ENCODE results near the gene TAGLN. TPM values are rescaled to one million over a fixed set of nuclear protein-coding genes. Genes with fewer than 3 reads are reported as not detected.

Gene TAGLN
- polyA plus RNA-seq, 1 of the 3 experiments (the other 2 are of a cell fraction) = 519 TPM

DNA sequence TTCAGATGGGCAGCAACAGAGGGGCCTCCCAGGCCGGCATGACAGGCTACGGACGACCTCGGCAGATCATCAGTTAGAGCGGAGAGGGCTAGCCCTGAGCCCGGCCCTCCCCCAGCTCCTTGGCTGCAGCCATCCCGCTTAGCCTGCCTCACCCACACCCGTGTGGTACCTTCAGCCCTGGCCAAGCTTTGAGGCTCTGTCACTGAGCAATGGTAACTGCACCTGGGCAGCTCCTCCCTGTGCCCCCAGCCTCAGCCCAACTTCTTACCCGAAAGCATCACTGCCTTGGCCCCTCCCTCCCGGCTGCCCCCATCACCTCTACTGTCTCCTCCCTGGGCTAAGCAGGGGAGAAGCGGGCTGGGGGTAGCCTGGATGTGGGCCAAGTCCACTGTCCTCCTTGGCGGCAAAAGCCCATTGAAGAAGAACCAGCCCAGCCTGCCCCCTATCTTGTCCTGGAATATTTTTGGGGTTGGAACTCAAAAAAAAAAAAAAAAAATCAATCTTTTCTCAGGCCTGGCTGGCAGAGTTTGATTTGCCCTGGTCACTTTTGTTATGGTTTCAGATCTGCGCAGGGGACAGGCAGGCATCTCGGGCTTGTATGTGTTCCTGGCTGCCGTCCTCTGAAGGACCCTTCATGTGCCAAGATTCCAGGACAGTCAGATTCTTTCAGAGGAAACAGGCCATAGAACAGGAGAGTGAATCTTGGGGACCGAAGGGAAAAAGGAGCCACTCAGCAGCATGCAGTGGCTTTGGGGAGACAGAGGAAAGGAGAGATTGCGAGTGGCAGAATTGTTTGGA lies 5.3 kb downstream of the TAGLN start:
- ChIA-PET POLR2A (interaction anchor here (0.6 kb wide), 1 partner anchor 66 kb away, joined by 3 read pairs; no protein-coding TSS in a partner anchor), CTCF (interaction anchor here (2.0 kb wide), 1 partner anchor 22 kb away, joined by 8 read pairs; no protein-coding TSS in a partner anchor)
- Histone ChIP-seq H3K27ac (ENCODE audit: low read depth in 2 of 2, low read length in 1 of 2) (no peak overlapping the region), H3K9ac (no peak overlapping the region), H3F3A (replicated peaks; ENCODE audit: insufficient read depth) (peaks cover 19% of the 10 kb centered on the region), H3K36me3 (replicated peaks in 1 of 2; ENCODE audit: control insufficient read depth in 1 of 2, insufficient read depth in 2 of 2, low read length in 1 of 2) (peaks cover 0 to 23% of the 10 kb centered on the region in 2 experiments), H3K4me3 (ENCODE audit: low read depth in 2 of 2, low read length in 1 of 2) (no peak overlapping the region), H3K79me2 (ENCODE audit: insufficient read depth) (peaks cover 45% of the 10 kb centered on the region), H3K9me2 (no peaks in the 10 kb centered on the region), H2AFZ (ENCODE audit: low read depth) (no peak overlapping the region), H4K20me1 (ENCODE audit: insufficient read depth) (peaks cover 26% of the 10 kb centered on the region; the same call in 1 of the 2 replicates), H3K27me3 (ENCODE audit: insufficient read depth) (no peaks in the 10 kb centered on the region), H3K9me3 (no peaks in the 10 kb centered on the region), H3K4me2 (no peak overlapping the region), H3K4me1 (ENCODE audit: control insufficient read depth in 1 of 2, insufficient read depth in 2 of 2, low read depth in 1 of 2, low read length in 1 of 2) (peaks cover 0 to 7% of the 10 kb centered on the region in 2 experiments; a peak in 2 of 4 replicates)
- DNase-seq = no peak
- 92% methylated on average over 9 of the region's 17 CpGs for WGBS (ENCODE audit: low lambda C conversion rate)
- TF ChIP-seq FOSL2 (IDR thresholded peaks at IDR 0.05; ENCODE audit: borderline replicate concordance, low read depth) = no peak
- TF ChIP-seq, protein P1, sequence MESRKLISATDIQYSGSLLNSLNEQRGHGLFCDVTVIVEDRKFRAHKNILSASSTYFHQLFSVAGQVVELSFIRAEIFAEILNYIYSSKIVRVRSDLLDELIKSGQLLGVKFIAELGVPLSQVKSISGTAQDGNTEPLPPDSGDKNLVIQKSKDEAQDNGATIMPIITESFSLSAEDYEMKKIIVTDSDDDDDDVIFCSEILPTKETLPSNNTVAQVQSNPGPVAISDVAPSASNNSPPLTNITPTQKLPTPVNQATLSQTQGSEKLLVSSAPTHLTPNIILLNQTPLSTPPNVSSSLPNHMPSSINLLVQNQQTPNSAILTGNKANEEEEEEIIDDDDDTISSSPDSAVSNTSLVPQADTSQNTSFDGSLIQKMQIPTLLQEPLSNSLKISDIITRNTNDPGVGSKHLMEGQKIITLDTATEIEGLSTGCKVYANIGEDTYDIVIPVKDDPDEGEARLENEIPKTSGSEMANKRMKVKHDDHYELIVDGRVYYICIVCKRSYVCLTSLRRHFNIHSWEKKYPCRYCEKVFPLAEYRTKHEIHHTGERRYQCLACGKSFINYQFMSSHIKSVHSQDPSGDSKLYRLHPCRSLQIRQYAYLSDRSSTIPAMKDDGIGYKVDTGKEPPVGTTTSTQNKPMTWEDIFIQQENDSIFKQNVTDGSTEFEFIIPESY (IDR thresholded peaks at IDR 0.05; ENCODE audit: borderline replicate concordance, low read depth) = no peak
- no peak for TF ChIP-seq USF1 (IDR thresholded peaks at IDR 0.05; ENCODE audit: borderline replicate concordance, low read depth)
- no peak for TF ChIP-seq GATA2 (CRISPR knock-in tag; IDR thresholded peaks at IDR 0.05)
- no peak for TF ChIP-seq GABPA (IDR thresholded peaks at IDR 0.05; ENCODE audit: low read depth)
- no peak for TF ChIP-seq RCOR1 (IDR thresholded peaks at IDR 0.05; ENCODE audit: low read length)
- TF ChIP-seq MXI1 (IDR thresholded peaks at IDR 0.05; ENCODE audit: low read depth, low read length) = no peak
- TF ChIP-seq IRF3 (IDR thresholded peaks at IDR 0.05; ENCODE audit: low read depth, low read length) = no peak
- no peak for TF ChIP-seq POLR2AphosphoS5 (IDR thresholded peaks at IDR 0.05; ENCODE audit: low read depth, low read length)
- no peak for TF ChIP-seq RFX5 (IDR thresholded peaks at IDR 0.05; ENCODE audit: low read length)
- no peak for TF ChIP-seq TEAD4 (IDR thresholded peaks at IDR 0.05; ENCODE audit: borderline replicate concordance, insufficient read depth)
- TF ChIP-seq SIN3A (IDR thresholded peaks at IDR 0.05; ENCODE audit: borderline replicate concordance, low read depth, low read length) = no peak
